ENCODE results near the gene RNF144A. TPM values are rescaled to one million over a fixed set of nuclear protein-coding genes. Genes with fewer than 3 reads are reported as not detected.

RNF144A gene
- total and polyA plus RNA-seq, 2 donors (not counting 3 experiments of a cell fraction or from before 2014, with no cell fraction given) = 9.7 to 28.8 TPM

DNA sequence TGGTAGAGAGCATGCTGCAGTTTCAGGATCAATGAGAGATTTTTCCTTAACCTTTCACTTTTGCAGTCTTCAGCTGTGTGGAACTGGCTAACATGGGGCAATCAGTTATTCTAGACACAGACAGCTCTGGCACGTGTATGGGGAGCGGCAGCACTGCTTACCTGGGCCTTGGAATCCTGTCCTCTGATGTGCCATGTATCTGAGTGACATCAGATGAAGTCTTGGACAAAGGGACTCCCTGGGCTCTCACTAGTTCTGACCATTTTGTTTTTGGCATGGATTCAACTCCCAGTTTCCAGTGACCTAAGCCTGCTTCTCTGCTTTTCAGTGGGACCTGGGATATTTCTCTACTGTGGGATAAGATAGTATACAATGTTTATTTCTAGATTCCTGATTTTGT lies 54.3 kb downstream of the RNF144A start:
- Histone ChIP-seq H3K79me2 (ENCODE audit: control insufficient read depth, insufficient read depth, low read length) (no peaks in the 10 kb centered on the region), H3K9ac (replicated peaks; ENCODE audit: extremely low read depth, insufficient read depth, low read length) (no peak overlapping the region), H3K4me3 (replicated peaks in 1 of 3; ENCODE audit: insufficient read depth in 1 of 3, low read depth in 1 of 3, low read length in 3 of 3) (no peak overlapping the region), H3K9me3 (replicated peaks; ENCODE audit: control insufficient read depth, insufficient read depth, low read length) (no peaks in the 10 kb centered on the region), H3K4me2 (ENCODE audit: insufficient read depth, low read length) (no peak overlapping the region), H4K20me1 (replicated peaks; ENCODE audit: control insufficient read depth, extremely low read depth, insufficient read depth, low read length) (no peaks in the 10 kb centered on the region), H3K27ac (ENCODE audit: insufficient read depth, low read depth, low read length) (no peak overlapping the region), H3K36me3 (ENCODE audit: control insufficient read depth in 2 of 2, extremely low read depth in 1 of 2, insufficient read depth in 2 of 2, low read length in 2 of 2) (no peaks in the 10 kb centered on the region), H3K27me3 (ENCODE audit: control insufficient read depth in 2 of 2, insufficient read depth in 2 of 2, low read length in 2 of 2) (no peaks in the 10 kb centered on the region), H3K9me1 (replicated peaks; ENCODE audit: control insufficient read depth, extremely low read depth, insufficient read depth, low read length) (no peaks in the 10 kb centered on the region), H3K4me1 (ENCODE audit: control insufficient read depth, extremely low read depth, insufficient read depth, low read length) (peaks cover 10% of the 10 kb centered on the region), H2AFZ (ENCODE audit: low read depth, low read length) (no peak overlapping the region)
- intact Hi-C loops (cut with micrococcal nuclease) = no loop called here
- ChIA-PET CTCF (interaction anchor here (1.4 kb wide), 1 partner anchor 55 kb away, joined by 3 read pairs; the partner anchor contains the start of gene RNF144A), POLR2A (no interaction called here)
- FAIRE-seq (no peak), DNase-seq (ENCODE audit: low read depth, low spot score) (no peak)
- TF ChIP-seq, protein P1, sequence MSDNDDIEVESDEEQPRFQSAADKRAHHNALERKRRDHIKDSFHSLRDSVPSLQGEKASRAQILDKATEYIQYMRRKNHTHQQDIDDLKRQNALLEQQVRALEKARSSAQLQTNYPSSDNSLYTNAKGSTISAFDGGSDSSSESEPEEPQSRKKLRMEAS (IDR thresholded peaks at IDR 0.05; ENCODE audit: insufficient read depth, insufficient read length) = no peak
- TF ChIP-seq FOS (IDR thresholded peaks at IDR 0.05; ENCODE audit: borderline replicate concordance, insufficient read depth, low read length) (no peak), POLR2AphosphoS5 (IDR thresholded peaks at IDR 0.05; ENCODE audit: insufficient read depth, low read depth, low read length) (no peak)
- no TSS peak for BruUV-seq (replicated peaks)
- dilution Hi-C loops (cut with MboI; ENCODE audit: extremely low pct_ligation_motif_present, low sequenced_read_pairs) = no loop called here

DNA sequence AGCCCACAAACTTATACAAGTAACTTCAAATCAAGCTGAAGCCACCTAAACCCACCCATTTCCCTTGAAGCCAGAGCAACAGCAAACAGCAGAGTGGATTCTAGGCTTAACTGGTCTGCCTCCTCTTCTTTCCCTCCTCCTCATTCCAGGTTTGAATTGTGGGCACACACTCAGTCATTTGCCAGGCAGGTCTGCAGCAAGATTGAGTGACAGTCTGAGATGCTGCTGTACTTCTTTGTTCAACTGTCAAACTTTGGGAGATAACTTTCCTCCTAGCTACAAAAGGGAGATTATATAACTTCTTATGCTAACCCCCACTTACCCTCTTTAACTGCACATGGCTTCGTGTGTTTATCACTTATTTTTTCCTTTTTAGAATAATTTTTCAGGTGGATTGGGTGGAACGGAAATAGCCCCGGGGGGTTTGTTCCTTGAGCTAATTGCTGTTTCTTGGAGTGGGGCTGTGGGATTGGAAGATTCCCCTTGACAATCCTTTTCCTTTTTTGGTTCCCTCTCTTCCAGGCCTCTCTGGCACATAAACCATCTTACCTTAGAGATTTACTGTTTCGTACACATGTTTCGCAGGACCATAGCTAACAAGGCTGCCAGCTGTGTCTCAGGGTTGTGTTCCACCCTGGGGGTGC lies 55.0 kb downstream of the RNF144A start:
- CTCF ChIA-PET = interaction anchor here (1.4 kb wide), 1 partner anchor 55 kb away, joined by 3 read pairs; the partner anchor contains the start of gene RNF144A
- no peaks in the 10 kb centered on the region for H3K27me3 ChIP-seq (ENCODE audit: control insufficient read depth in 2 of 2, insufficient read depth in 2 of 2, low read length in 2 of 2)
- peaks cover 17% of the 10 kb centered on the region for H3K4me1 ChIP-seq (ENCODE audit: control insufficient read depth, extremely low read depth, insufficient read depth, low read length)
- TF ChIP-seq MYC (IDR thresholded peaks at IDR 0.05; ENCODE audit: low read depth, low read length) (no peak), POLR2A (IDR thresholded peaks at IDR 0.05; ENCODE audit: low read depth, low read length) (no peak), JUN (IDR thresholded peaks at IDR 0.05; ENCODE audit: borderline replicate concordance, insufficient read depth, insufficient read length, low read depth) (no peak), FOS (IDR thresholded peaks at IDR 0.05; ENCODE audit: borderline replicate concordance, insufficient read depth, low read length) (no peak), GATA2 (IDR thresholded peaks at IDR 0.05; ENCODE audit: insufficient read depth, insufficient read length, low read depth, low read length) (no peak), EZH2 (IDR thresholded peaks at IDR 0.05; ENCODE audit: borderline replicate concordance, low read depth, low read length, severe bottlenecking) (no peak), POLR2AphosphoS5 (IDR thresholded peaks at IDR 0.05; ENCODE audit: insufficient read depth, low read depth, low read length) (no peak)
- TF ChIP-seq, protein P1 (IDR thresholded peaks at IDR 0.05; ENCODE audit: insufficient read depth, insufficient read length) = no peak
- TF ChIP-seq, protein P2, sequence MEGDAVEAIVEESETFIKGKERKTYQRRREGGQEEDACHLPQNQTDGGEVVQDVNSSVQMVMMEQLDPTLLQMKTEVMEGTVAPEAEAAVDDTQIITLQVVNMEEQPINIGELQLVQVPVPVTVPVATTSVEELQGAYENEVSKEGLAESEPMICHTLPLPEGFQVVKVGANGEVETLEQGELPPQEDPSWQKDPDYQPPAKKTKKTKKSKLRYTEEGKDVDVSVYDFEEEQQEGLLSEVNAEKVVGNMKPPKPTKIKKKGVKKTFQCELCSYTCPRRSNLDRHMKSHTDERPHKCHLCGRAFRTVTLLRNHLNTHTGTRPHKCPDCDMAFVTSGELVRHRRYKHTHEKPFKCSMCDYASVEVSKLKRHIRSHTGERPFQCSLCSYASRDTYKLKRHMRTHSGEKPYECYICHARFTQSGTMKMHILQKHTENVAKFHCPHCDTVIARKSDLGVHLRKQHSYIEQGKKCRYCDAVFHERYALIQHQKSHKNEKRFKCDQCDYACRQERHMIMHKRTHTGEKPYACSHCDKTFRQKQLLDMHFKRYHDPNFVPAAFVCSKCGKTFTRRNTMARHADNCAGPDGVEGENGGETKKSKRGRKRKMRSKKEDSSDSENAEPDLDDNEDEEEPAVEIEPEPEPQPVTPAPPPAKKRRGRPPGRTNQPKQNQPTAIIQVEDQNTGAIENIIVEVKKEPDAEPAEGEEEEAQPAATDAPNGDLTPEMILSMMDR (IDR thresholded peaks at IDR 0.05; ENCODE audit: extremely low read depth in 1 of 2, insufficient read depth in 1 of 2, low read depth in 1 of 2, low read length in 2 of 2) = no peak
- dilution Hi-C loops (cut with MboI; ENCODE audit: extremely low pct_ligation_motif_present, low sequenced_read_pairs) (no loop called here), intact Hi-C loops (cut with micrococcal nuclease) (no loop called here)
- H2AFZ ChIP-seq (ENCODE audit: low read depth, low read length) = no peak overlapping the region
- H3K79me2 ChIP-seq (ENCODE audit: control insufficient read depth, insufficient read depth, low read length) = no peaks in the 10 kb centered on the region
- DNase-seq (ENCODE audit: low read depth, low spot score) = no peak
- no peak overlapping the region for H3K4me3 ChIP-seq (replicated peaks in 1 of 3; ENCODE audit: insufficient read depth in 1 of 3, low read depth in 1 of 3, low read length in 3 of 3)
- no peaks in the 10 kb centered on the region for H3K9me1 ChIP-seq (replicated peaks; ENCODE audit: control insufficient read depth, extremely low read depth, insufficient read depth, low read length)
- H3K27ac ChIP-seq (ENCODE audit: insufficient read depth, low read depth, low read length) = no peak overlapping the region
- H3K9me3 ChIP-seq (replicated peaks; ENCODE audit: control insufficient read depth, insufficient read depth, low read length) = no peaks in the 10 kb centered on the region
- no peak overlapping the region for H3K4me2 ChIP-seq (ENCODE audit: insufficient read depth, low read length)
- no peak overlapping the region for H3K9ac ChIP-seq (replicated peaks; ENCODE audit: extremely low read depth, insufficient read depth, low read length)
- POLR2A ChIA-PET = no interaction called here
- H4K20me1 ChIP-seq (replicated peaks; ENCODE audit: control insufficient read depth, extremely low read depth, insufficient read depth, low read length) = no peaks in the 10 kb centered on the region
- no TSS peak for BruUV-seq (replicated peaks)
- no peaks in the 10 kb centered on the region for H3K36me3 ChIP-seq (ENCODE audit: control insufficient read depth in 2 of 2, extremely low read depth in 1 of 2, insufficient read depth in 2 of 2, low read length in 2 of 2)
- FAIRE-seq = no peak

Data from endothelial cell of umbilical vein (primary cell).